ENCODE measurements around the gene SLC26A11.

DNA sequence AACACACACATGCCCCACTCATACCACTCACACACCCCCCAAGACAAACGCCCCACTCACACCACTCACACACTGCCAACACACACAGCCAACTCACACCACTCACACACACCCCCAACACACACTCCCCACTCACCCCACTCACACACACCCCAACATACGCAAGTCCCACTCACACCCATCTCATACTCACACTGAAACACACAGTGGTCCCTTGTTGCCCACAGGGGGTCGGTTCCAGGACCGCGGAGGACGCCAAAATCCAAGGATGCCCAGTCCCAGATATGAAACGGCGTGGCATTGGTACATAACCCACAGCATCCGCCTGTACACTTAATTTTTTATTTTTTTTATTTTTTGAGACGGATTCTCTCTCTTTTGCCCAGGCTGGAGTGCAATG lies 61.3 kb downstream of the SLC26A11 start:
- TF ChIP-seq, protein P1, sequence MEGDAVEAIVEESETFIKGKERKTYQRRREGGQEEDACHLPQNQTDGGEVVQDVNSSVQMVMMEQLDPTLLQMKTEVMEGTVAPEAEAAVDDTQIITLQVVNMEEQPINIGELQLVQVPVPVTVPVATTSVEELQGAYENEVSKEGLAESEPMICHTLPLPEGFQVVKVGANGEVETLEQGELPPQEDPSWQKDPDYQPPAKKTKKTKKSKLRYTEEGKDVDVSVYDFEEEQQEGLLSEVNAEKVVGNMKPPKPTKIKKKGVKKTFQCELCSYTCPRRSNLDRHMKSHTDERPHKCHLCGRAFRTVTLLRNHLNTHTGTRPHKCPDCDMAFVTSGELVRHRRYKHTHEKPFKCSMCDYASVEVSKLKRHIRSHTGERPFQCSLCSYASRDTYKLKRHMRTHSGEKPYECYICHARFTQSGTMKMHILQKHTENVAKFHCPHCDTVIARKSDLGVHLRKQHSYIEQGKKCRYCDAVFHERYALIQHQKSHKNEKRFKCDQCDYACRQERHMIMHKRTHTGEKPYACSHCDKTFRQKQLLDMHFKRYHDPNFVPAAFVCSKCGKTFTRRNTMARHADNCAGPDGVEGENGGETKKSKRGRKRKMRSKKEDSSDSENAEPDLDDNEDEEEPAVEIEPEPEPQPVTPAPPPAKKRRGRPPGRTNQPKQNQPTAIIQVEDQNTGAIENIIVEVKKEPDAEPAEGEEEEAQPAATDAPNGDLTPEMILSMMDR (optimal IDR thresholded peaks at IDR 0.05 in 1 of 3, IDR thresholded peaks at IDR 0.05 in 1 of 3, conservative IDR thresholded peaks at IDR 0.05 in 1 of 3; ENCODE audit: extremely low read depth in 1 of 3, insufficient read depth in 2 of 3, low read length in 3 of 3) = no peak
- no peak for TF ChIP-seq EZH2 (IDR thresholded peaks at IDR 0.05; ENCODE audit: low read length)
